GM21447 (cell line): ENCODE measurements around the gene TRMU.
"Not testable (repeated sequence)": the region's sequence is repeated elsewhere in the genome, so short reads cannot be mapped to it uniquely, and the experiment has no call there.

Experiments
- ATAC-seq: cut with Tn5 transposase; IDR thresholded peaks from one replicate; pipeline ENCODE4 v1.9.1; 2021; ENCODE audit not compliant: unreplicated experiment

Gene TRMU

DNA sequence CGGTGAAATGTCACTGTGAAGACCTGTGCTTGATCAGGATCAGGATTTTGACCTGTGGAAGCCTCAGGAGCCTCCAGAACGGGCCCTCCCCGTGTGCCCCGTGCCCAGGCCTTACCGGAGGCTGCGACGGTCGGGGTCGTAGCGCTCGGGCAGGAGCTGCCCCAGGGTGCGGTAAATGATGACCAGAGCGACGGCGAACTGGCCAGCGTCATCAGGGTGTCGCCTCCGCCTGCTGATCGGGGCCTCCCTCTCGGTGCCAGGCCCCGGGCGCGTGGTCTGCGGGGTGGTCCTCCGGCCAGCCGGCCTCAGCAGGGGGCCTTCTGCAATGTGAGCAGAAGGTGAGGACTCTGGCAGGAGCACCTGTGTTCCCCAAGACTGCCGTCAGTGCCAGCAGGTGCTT, 46.2 kb downstream of the TRMU start:
- no peak for ATAC-seq

- no peak for ATAC-seq
These were observed 47.0 kb downstream of the TRMU start for GRCh38 chr22:46382524-46382923.

DNA sequence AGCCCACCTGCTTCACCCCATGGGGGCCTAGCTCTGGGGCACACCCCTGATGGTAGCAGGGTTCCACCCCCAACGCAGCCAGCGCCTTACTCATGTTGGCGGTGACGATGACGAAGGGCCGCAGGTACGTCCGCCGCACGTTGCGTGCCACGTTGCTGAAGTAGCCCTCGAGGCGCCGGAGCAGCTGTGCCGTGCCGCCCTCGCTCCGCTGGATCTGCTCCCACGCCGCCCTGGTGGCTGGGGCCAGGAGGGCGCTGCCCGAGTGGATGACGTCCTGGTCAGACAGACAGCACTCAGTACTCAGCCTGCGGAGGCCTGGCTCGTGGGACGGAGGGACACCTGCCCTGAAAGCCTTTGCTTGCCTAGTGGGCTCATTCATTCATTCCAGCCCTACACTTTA, 50.8 kb downstream of the TRMU start:
- ATAC-seq = no peak

DNA sequence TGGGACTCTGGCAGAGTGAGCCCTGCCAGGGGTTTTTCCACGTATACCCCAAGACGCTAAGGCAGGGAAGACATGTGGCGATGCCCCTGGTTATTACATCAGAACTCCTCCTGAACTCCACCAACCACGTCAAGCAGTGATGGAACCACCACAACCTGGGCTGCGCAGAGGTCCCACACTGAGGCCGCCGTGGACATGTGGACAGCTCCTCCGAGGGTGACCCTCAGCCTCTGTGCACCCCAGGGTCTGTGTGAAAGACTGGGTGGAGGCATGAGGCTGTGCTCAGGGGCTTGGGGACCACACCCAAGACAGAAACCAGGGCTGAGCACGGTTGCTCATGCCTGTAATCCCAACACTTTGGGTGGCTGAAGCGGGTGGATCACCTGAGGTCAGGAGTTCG, 52.2 kb downstream of the TRMU start:
- ATAC-seq = no peak

GRCh38 chr22:46388647-46389046, 53.1 kb downstream of the TRMU start:
- no peak for ATAC-seq

- no peak for ATAC-seq
These were observed 53.6 kb downstream of the TRMU start for GRCh38 chr22:46389081-46389480.

DNA sequence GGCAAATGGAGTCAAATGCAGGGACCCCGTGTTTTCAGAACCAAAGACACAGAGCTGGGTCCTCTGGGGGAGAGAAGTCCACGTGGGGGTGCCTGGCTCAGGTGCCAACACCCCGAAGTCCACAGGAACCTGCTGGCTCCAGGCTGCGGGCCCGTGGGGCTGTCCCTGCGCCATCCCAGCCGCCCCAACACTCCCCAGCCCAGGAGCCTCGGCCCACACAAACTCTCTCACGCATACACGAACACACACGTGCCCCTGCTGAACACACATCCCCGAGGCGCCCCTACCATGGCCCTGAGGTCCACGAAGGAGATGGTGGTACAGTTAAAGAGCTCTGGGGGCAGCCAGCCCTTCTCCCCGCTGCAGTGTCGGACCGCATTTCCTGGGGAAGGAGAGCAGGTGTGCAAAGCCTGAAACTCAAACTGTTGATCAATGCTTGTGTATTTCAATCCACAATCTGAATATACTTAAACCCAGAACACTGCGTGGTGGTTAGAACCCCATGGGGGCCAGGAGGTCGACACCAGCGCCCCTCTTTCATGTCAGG, 54.7 kb downstream of the TRMU start:
- no peak for ATAC-seq

DNA sequence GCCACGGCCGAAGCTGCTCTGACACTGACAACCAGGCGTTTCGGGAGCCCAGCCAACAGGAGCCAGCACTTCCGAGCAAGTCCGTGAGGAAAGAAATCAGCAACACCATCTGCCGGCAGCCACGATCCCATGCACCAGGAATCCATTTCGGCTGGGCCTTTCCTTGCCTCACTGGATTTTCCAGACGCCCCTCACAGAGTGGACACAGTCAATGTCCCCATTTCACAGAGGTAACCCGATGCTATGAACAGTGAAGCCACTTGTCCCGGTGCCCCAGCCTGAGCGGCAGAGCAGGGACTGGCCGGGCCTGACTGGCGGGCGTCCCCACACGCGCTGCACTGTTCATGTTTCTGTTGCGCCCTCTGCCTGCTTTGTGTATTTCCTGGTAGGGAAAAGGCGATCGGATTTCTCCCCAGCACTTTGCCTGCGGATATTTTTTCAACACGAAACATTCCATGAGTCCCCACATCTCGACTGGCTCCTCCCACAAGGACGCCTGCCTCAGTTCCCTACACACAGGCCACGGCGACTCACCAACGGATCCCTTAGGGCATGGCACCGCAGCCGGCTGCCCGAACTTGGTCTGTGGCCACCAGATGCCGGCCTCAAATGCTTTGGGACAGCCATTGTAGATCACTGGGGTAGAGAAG, 55.3 kb downstream of the TRMU start:
- no peak for ATAC-seq

- ATAC-seq = no peak
These were observed 56.1 kb downstream of the TRMU start for GRCh38 chr22:46391486-46392136.

- no peak for ATAC-seq
These were observed 56.8 kb downstream of the TRMU start for GRCh38 chr22:46392137-46392844.

- no peak for ATAC-seq
These were observed 58.4 kb downstream of the TRMU start for GRCh38 chr22:46393873-46394272.

DNA sequence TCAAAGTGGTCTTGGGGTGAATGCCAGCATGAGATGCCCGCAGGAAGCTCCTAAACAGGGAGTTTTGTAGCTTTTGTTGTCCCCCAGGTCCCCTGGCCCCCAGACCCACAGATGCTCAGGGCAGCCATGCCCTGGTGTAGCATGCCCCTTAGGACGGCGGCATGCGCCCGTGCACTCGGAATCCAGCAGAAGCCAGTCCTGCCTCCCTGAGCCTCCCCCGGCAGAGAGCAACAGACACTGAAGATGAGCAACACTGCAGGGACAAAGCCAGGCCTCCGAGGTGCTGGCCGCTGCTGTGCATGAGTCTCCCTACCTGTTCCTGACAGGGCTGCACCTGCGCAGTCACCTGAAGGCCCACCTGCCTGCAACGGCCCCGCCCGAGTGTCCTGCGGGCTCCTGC, 59.1 kb downstream of the TRMU start:
- no peak for ATAC-seq

DNA sequence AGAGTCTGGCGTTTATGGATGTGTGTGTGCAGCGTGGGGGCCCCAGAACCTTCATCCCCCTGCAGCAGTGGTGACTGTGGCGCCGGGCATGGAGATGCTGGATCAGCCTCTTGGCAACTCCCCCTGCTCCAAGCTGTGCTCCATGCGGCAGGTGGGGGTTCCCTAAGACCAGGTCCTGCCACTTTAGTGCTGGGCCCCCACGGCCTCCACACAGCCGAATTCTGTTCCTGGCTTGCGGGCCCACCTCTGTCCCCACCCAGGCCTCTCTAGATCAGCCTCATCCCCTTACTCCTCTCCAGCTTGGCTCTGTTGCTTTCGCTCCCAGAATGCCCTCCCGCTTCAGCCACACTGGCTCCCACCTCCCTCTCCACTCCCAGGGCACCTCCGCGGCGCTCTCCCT, 59.6 kb downstream of the TRMU start:
- ATAC-seq = no peak

GRCh38 chr22:46397049-46397448, 61.5 kb downstream of the TRMU start:
- ATAC-seq = not testable (repeated sequence)

DNA sequence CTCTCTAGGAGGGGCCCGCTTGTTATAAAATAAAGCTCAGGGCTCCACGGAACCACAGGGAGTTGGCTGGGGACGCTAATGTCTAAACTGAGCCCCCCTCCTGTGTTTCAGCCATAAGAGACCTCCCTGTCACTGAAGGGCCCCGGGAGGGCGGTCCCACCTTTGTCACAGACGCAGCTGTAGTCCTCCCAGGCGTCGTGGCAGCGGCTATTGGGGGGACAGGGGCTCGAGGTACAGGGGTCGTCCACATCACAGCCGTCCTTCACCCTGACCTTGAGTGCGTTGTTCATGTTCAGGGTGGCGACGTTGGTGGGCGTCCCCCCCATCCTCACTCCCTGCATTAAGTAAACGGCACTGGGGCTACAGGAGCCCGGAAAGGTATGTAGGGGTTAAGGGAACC, 62.0 kb downstream of the TRMU start:
- ATAC-seq = no peak

DNA sequence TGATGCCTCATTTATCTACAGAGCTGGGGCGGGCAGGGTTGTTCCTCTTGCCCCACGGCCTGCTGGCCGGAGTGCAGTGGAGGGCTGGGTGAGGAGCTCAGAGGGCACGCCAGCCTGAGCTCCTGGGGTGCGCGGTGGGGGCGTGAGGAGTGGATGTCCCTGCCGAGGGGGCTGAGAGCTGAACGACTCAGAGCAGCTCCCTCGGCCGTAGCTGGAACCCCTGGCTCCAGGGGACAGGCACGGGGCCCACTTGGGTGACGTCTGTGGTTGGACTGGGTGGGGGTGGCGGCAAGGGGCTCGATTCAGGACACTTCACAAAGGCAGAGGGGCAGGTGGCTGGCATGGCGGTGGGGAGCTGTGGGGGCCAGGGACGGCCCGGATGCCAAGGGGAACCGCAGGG, 62.4 kb downstream of the TRMU start:
- ATAC-seq = no peak

DNA sequence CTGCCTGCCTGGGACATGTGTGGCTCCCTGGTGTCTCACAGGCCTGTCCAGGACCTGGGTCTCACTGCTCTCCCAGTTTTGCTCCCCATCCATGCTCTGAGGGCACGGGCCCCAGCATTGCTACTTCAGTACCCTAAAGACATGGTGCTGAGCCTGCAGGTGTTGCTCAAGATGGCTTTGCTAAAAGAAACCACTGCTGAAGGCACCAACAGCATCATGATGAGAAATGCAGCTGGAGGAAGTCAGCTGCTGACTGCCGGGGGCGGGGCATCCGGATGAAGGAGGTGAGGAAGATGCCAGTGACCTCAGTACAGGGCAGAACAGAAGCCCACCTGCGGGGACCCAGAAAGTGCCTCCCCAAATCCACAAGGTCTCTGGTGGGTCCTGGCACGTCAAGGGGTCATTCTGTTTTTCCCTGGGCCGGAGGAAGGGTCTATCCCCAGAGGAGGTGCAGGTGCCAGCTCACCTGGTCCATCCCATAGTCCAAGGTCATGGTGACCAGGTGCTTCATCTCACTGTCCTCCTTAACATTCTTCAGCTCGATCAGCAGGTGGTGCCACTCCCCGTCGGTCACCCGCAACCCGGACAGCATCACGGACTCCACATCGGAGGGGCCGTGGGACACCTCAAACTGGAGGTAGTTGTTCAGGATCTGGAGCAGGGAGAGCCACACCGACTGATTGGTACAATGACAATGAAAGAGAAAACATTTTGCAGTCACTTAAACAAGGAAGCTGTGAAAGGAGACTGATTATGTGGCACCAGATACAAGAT, 63.9 kb downstream of the TRMU start:
- no peak for ATAC-seq

DNA sequence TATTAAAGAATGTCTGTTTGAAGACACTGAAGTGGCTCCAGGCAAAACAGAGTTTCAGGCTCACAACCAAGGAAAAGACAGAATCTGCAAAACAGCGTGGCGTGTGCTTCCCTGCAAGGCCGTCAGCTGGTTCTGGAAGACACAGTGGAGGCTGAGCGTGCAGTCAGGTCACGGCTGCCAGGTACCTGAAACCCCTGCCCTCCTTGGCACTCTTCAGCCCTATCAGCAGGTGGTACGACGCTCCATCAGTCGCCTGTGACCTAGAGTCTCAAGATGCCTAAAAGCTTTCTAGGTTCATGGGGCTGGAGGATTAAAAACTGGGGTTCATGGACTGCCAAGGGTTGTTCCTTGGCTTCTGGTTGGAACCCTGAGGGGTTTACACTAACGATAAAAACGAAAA, 65.9 kb downstream of the TRMU start:
- no peak for ATAC-seq

DNA sequence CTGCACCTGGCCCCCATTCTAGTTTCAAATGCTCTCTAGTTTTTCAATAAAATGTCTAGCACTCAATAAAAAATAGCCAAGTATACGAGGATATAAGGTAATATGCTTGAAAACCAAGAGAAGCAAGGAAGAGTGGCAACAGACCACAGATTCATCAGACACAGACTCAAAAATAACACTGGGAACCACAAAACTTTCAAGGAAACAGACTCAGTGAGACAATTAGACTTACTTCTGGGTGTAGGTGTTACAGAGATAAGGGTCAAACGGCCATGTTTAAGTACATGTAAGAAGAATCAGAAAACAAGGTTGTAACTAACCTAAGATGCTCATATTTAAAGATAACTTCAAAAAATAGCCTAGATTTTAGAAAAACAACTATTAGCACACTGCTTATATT, 67.0 kb downstream of the TRMU start:
- ATAC-seq = no peak

DNA sequence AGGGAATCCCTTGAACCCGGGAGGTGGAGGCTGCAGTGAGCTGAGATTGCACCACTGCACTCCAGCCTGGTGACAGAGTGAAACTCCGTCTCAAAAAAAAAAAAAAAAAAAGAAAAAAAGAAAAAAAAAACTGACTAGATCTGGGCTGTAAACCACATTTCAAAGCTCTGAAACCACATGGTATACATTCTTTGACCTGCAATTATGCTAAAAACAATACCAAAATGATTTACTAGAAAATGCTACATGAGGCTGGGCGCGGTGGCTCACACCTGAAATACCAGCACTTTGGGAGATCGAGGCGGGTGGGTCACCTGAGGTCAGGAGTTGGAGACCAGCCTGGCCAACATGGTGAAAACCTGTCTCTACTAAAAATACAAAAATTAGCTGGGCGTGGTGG, 68.4 kb downstream of the TRMU start:
- not testable (repeated sequence) for ATAC-seq

GRCh38 chr22:46405901-46406300, 70.4 kb downstream of the TRMU start:
- ATAC-seq = no peak
